ENCODE data around the gene CFAP65. TPM values are rescaled to one million over a fixed set of nuclear protein-coding genes. Genes with fewer than 3 reads are reported as not detected.

Gene CFAP65
- total RNA-seq, 1 donor from 2014 or later: not detected

DNA sequence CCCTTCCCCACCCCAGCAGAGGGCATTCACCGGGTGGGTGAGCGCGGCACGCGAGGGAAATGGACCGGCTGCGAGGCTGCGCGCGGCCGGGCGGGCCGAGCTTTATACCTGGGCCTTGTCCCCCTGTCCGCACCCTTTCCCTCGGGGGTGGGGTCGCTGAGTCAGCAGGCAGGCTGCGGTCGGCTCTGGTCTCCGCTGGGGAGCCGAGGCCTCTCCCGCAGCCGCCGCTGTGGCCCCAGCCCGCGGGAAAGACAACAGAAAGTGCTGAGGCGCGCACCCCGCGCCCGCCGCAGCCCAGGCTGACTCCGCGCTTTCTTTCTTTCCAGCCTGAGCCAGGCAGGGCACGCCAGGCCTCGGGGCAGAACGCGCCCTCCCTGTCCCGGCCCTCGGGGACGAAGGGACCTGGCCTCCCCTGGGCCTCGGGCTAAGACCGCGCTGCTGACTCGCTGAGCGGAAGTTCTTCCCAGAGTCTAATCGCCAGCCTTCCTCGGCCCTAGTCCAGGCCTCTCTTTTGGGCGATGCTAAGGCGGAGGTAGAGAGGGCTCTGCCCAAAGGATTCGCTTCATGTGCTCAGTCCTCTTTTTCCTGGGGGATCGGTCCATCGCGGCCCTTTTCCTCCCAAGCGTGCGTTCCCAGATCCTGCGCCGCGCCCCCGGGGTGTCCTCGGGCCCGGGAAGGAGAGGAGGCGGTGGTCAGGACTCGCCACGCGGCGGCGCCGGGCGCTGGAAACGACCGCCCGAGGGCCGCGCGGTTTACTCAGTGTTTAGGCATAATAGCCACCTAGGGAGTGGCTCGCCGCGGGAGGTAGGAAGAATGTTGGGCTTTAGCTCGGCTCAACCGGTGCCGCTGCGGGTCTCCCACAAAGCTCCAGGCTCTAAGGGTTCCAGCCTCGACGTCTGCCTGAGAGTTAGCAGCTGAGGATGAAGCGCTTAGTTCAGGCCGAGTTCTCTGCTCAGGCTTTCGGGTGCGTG lies 47.7 kb downstream of the CFAP65 start, which contains the start of gene CRYBA2:
Gene CRYBA2 (minus strand): TSS at position 78 of the 971 bp plus-strand sequence. CDS start 246 bp downstream, outside the sequence.
- no peaks in the 10 kb centered on the region for H3K9me3 ChIP-seq
- DNase-seq: peak; percentile 66
- TF ChIP-seq, protein P1, sequence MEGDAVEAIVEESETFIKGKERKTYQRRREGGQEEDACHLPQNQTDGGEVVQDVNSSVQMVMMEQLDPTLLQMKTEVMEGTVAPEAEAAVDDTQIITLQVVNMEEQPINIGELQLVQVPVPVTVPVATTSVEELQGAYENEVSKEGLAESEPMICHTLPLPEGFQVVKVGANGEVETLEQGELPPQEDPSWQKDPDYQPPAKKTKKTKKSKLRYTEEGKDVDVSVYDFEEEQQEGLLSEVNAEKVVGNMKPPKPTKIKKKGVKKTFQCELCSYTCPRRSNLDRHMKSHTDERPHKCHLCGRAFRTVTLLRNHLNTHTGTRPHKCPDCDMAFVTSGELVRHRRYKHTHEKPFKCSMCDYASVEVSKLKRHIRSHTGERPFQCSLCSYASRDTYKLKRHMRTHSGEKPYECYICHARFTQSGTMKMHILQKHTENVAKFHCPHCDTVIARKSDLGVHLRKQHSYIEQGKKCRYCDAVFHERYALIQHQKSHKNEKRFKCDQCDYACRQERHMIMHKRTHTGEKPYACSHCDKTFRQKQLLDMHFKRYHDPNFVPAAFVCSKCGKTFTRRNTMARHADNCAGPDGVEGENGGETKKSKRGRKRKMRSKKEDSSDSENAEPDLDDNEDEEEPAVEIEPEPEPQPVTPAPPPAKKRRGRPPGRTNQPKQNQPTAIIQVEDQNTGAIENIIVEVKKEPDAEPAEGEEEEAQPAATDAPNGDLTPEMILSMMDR (IDR thresholded peaks at IDR 0.05): no peak
- H3K27me3 ChIP-seq: peaks cover 84% of the 10 kb centered on the region
- intact Hi-C loops (cut with DNase I): no loop called here
- no peaks in the 10 kb centered on the region for H3K36me3 ChIP-seq
- peaks cover 20% of the 10 kb centered on the region for H3K4me1 ChIP-seq
- no peak within 1 kb of the TSS for H3K27ac ChIP-seq
- peak within 1 kb of the TSS; percentile 35 for H3K4me3 ChIP-seq
- peak; percentile 2 for ATAC-seq

DNA sequence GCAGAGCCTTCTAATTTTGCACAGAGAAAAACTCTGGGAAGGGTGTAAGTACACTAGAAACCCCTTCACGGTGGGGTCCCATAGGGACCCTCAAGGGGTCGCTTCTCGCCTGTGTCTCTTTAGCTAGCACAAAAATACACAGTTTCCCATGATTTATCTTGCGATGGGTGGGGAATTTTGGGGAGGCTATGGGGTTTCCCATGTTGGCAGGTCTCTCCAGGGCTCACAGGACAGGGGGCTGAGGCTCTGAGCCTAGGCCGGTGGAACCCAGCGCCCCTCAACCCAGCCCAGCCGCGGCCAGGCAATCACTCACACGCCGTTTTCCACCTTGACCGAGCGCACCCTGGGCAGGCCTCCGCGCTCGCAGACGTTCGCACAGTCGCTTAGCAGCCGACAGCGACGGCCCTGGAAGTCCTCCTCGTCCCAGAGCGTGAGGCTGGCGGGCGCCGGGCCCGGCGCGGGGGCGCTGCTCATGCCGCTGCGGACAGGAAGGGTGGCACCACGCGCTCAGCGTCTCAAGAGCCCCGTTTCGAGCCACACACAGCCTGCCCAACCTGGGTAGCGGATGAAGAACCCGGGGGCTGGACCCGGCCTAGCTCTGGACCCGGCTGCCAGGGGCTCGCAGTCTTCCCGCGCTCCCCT lies 48.5 kb downstream of the CFAP65 start:
- Histone ChIP-seq H3K9me3 (no peaks in the 10 kb centered on the region), H3K4me3 (peak overlapping the region; percentile 35), H3K36me3 (no peaks in the 10 kb centered on the region), H3K27ac (no peak overlapping the region), H3K4me1 (peaks cover 20% of the 10 kb centered on the region), H3K27me3 (peaks cover 92% of the 10 kb centered on the region)
- DNase-seq (peak; percentile 66), ATAC-seq (no peak)
- TF ChIP-seq, protein P1 (IDR thresholded peaks at IDR 0.05): no peak
- intact Hi-C loops (cut with DNase I): no loop called here

DNA sequence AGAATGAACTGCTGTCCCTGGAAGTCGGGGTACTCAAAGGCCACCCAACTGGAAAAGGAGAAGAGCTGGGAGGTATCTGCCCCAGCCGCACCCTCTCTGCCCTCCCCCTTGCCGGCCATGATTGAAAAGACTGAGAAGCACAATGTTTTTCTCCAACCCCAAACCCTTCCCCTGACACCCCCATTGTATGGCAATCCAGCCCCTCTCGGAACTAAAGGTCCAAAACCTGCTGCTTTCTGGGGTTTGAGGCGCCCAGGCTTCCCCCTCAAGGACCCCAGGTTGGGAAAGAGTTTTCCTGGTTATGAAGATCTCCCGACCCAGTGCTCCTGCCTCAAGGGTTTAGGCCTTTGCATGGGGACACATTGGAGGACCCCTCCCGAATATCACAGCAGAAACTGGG lies 49.1 kb downstream of the CFAP65 start:
- ATAC-seq: no peak
- H3K27ac ChIP-seq: no peak overlapping the region
- no peak overlapping the region for H3K4me3 ChIP-seq
- H3K36me3 ChIP-seq: no peaks in the 10 kb centered on the region
- intact Hi-C loops (cut with DNase I): no loop called here
- DNase-seq: peak; percentile 39
- H3K4me1 ChIP-seq: peaks cover 20% of the 10 kb centered on the region
- H3K9me3 ChIP-seq: no peaks in the 10 kb centered on the region
- peaks cover 98% of the 10 kb centered on the region for H3K27me3 ChIP-seq
- TF ChIP-seq, protein P1 (IDR thresholded peaks at IDR 0.05): no peak

DNA sequence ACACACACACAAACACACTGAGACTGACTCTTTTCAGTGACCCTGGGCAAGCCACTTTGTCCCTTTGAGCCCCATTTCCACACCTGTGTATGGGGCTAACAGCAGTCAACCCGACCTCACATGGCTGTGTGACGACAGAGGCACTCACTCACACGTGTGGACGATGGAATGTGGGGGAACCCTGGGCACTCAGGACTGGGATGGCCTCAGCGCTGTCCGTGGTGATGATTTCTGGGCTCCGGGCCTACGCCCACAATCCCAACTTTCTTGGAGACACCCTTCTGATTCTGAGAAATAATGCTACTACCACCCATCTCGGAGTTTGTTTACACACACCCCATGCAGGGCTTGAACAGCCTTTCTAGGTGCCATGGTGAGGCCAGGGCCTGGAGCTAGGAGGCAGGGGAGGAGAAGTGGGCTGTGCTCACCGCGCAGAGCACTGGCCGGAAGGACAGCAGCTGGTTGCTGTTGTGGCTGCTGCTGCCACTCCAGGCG lies 49.6 kb downstream of the CFAP65 start:
- no peak overlapping the region for H3K27ac ChIP-seq
- peaks cover 98% of the 10 kb centered on the region for H3K27me3 ChIP-seq
- H3K9me3 ChIP-seq: no peaks in the 10 kb centered on the region
- no peaks in the 10 kb centered on the region for H3K36me3 ChIP-seq
- TF ChIP-seq, protein P1 (IDR thresholded peaks at IDR 0.05): no peak
- ATAC-seq: no peak
- intact Hi-C loops (cut with DNase I): no loop called here
- DNase-seq: peak; percentile 57
- peaks cover 20% of the 10 kb centered on the region for H3K4me1 ChIP-seq
- H3K4me3 ChIP-seq: no peak overlapping the region

DNA sequence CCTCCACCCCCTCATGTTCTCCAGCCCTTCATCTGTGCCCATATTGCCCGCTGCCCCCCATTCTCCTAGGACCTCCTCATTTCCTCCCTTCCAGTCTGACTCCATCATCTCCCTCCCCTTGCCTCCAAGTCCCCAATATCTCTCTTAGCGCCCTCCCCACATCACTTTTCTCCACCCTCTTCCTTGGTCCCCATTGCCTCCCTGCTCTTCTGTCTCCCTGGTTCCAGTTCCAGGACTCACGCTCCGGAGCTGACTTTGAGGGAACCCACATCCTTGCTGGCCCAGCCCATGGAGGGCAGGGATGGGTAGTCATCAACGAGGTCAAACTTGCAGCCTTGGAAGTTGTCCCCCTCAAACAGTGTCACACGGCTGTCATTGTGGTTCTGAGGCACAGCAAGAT lies 50.7 kb downstream of the CFAP65 start:
- peaks cover 14% of the 10 kb centered on the region for H3K4me1 ChIP-seq
- no peak overlapping the region for H3K4me3 ChIP-seq
- DNase-seq (no peak), ATAC-seq (no peak)
- H3K27ac ChIP-seq: no peak overlapping the region
- no peaks in the 10 kb centered on the region for H3K9me3 ChIP-seq
- peaks cover 99% of the 10 kb centered on the region for H3K27me3 ChIP-seq
- intact Hi-C loops (cut with DNase I): no loop called here
- TF ChIP-seq, protein P1 (IDR thresholded peaks at IDR 0.05): no peak
- no peaks in the 10 kb centered on the region for H3K36me3 ChIP-seq

Data from upper lobe of right lung (tissue), 1 donor.